Body of pancreas (tissue), 4 donors: ENCODE results near the gene POLR3K. TPM values are rescaled to one million over a fixed set of nuclear protein-coding genes. Genes with fewer than 3 reads are reported as not detected.
"Not testable (repeated sequence)": the region's sequence is repeated elsewhere in the genome, so short reads cannot be mapped to it uniquely, and the experiment has no call there.

ENCODE experiments used
- ATAC-seq: fragments of 150-250 bp; one replicate; pipeline ENCODE4 v1.9.1; 2016
- DNase-seq, 4 donors: peaks; one replicate each; pipeline ENCODE4 v3.0.0-alpha.2; 2019
- H3K27ac ChIP-seq, 4 donors: fragments of 200-600 bp; sonication (generic); 1 replicate in 3 of 4; 2 replicates in 1 of 4; pipeline versions ENCODE4 v1.5.1 to v1.6.1; 2016 to 2019; ENCODE audit warnings: mild to moderate bottlenecking in 1 of 4, mixed read lengths in 1 of 4, moderate library complexity in 1 of 4
- H3K27me3 ChIP-seq, 2 donors: fragments of 200-600 bp; sonication (generic); one replicate each; pipeline ENCODE4 v1.6.0; 2016; ENCODE audit warnings: mild to moderate bottlenecking in 1 of 2
- H3K36me3 ChIP-seq, 2 donors: fragments of 200-600 bp; sonication (generic); replicated peaks in 1 of 2; 2 replicates each; pipeline ENCODE4 v1.5.1; 2016; ENCODE audit warnings: low read depth in 2 of 2; ENCODE audit not compliant: insufficient read depth in 1 of 2
- H3K4me1 ChIP-seq: fragments of 200-600 bp; sonication (generic); one replicate; pipeline ENCODE4 v1.6.0; 2016
- H3K4me3 ChIP-seq, 2 donors: fragments of 200-600 bp; sonication (generic); 1 replicate in 1 of 2; 2 replicates in 1 of 2; pipeline ENCODE4 v1.5.1; 2016 to 2019
- H3K9me3 ChIP-seq, 3 donors: fragments of 200-600 bp; sonication (generic); 1 replicate in 2 of 3; 2 replicates in 1 of 3; pipeline ENCODE4 v1.5.1; 2016
- CTCF ChIP-seq, 7 experiments: fragments of 450-650 bp in 4 of 7; fragments of 200-600 bp in 3 of 7; sonication (generic) in 3 of 7; IDR thresholded peaks; one replicate each; pipeline ENCODE4 v1.5.1; 2016 to 2019; ENCODE audit warnings: antibody characterized with exemption in 7 of 7
- POLR2A ChIP-seq, 3 donors: fragments of 450-650 bp; IDR thresholded peaks; one replicate each; pipeline ENCODE4 v1.6.1; 2016; ENCODE audit warnings: antibody characterized with exemption in 3 of 3, mild to moderate bottlenecking in 2 of 3
- WGBS, 2 donors: methylation state at CpG; one replicate each; pipeline ENCODE4 v1.1.5; 2017; 5-methylcytosine and 5-hydroxymethylcytosine counted together
- intact Hi-C: fragments of 100-400 bp; cut with DNase I; formaldehyde crosslinking; loops from one replicate; pipeline ENCODE4 v1.15.1; 2023
- total RNA-seq, 2 donors: library from RNA; depleted of rRNA; stranded (reverse); fragments of >200 nt; gene quantifications; one replicate each; pipeline ENCODE4 v1.1.0, GENCODE V29; 2016

POLR3K gene
- total RNA-seq, 2 donors from 2014 or later = 2.6 to 5.6 TPM

GRCh38 chr16:55571-56136, 2.2 kb upstream of the POLR3K start:
- 84 to 91% methylated on average over 6 to 11 of the region's 11 CpGs for WGBS, 2 donors
- DNase-seq = no peak
- Histone ChIP-seq H3K4me3 (no peak overlapping the region), H3K36me3 (peaks cover 0 to 3% of the 10 kb centered on the region in 2 donors), H3K27ac (no peak overlapping the region), H3K27me3 (no peaks in the 10 kb centered on the region), H3K9me3 (no peaks in the 10 kb centered on the region), H3K4me1 (peaks cover 17% of the 10 kb centered on the region)
- no peak for TF ChIP-seq POLR2A (IDR thresholded peaks at IDR 0.05)
- TF ChIP-seq CTCF (IDR thresholded peaks at IDR 0.05) = no peak
- no peak for ATAC-seq
- intact Hi-C loops = no loop called here

- H3K9me3 ChIP-seq = no peaks in the 10 kb centered on the region
- H3K4me3 ChIP-seq = peak overlapping the region; percentile 47 to 50
- WGBS, 2 donors = 34 to 43% methylated on average over 12 of the region's 12 CpGs
- DNase-seq = no peak
- H3K27ac ChIP-seq = peak overlapping the region in 2 of 4 donors; percentile 47 to 83
- ATAC-seq = no peak
- no peak for TF ChIP-seq POLR2A (IDR thresholded peaks at IDR 0.05)
- TF ChIP-seq CTCF (IDR thresholded peaks at IDR 0.05) = no peak
- H3K4me1 ChIP-seq = peaks cover 17% of the 10 kb centered on the region
- intact Hi-C loops = no loop called here
- H3K36me3 ChIP-seq = no peaks in the 10 kb centered on the region
- H3K27me3 ChIP-seq = no peaks in the 10 kb centered on the region
These were observed 801 bp upstream of the POLR3K start for GRCh38 chr16:54237-54581.

GRCh38 chr16:50769-51591, 2.4 kb downstream of the POLR3K start:
- Histone ChIP-seq H3K9me3 (no peaks in the 10 kb centered on the region), H3K4me3 (no peak overlapping the region), H3K4me1 (peaks cover 17% of the 10 kb centered on the region), H3K36me3 (peaks cover 0 to 3% of the 10 kb centered on the region in 2 donors), H3K27me3 (no peaks in the 10 kb centered on the region), H3K27ac (no peak overlapping the region)
- DNase-seq (no peak), ATAC-seq (no peak)
- intact Hi-C loops = no loop called here
- no peak for TF ChIP-seq CTCF (IDR thresholded peaks at IDR 0.05)
- no peak for TF ChIP-seq POLR2A (IDR thresholded peaks at IDR 0.05)
- 85 to 88% methylated on average over 15 of the region's 15 CpGs for WGBS, 2 donors

- H3K4me1 ChIP-seq = peaks cover 12% of the 10 kb centered on the region
- no peak for TF ChIP-seq CTCF (IDR thresholded peaks at IDR 0.05)
- TF ChIP-seq POLR2A (IDR thresholded peaks at IDR 0.05) = no peak
- DNase-seq = peak in 1 of 4 donors; percentile 1
- H3K36me3 ChIP-seq = peaks cover 0 to 5% of the 10 kb centered on the region in 2 donors
- no peaks in the 10 kb centered on the region for H3K27me3 ChIP-seq
- 98 to 99% methylated on average over 7 of the region's 7 CpGs for WGBS, 2 donors
- intact Hi-C loops = no loop called here
- no peak overlapping the region for H3K4me3 ChIP-seq
- H3K9me3 ChIP-seq = no peaks in the 10 kb centered on the region
- no peak overlapping the region for H3K27ac ChIP-seq
- ATAC-seq = no peak
These were observed 6.2 kb downstream of the POLR3K start for GRCh38 chr16:47234-47633.

- H3K9me3 ChIP-seq, ATAC-seq, H3K4me3 ChIP-seq, H3K27me3 ChIP-seq, H3K4me1 ChIP-seq, H3K36me3 ChIP-seq, intact Hi-C loops, H3K27ac ChIP-seq: not testable (repeated sequence)
- WGBS, 2 donors = 96 to 97% methylated on average over 7 of the region's 7 CpGs
- DNase-seq = peak in 1 of 4 donors; percentile 0
These were observed 6.9 kb downstream of the POLR3K start for GRCh38 chr16:46510-46909.
